Right forelimb (tissue), 1 donor: ENCODE measurements around the gene ATXN1.
"Not testable (repeated sequence)": the region's sequence is repeated elsewhere in the genome, so short reads cannot be mapped to it uniquely, and the experiment has no call there.

Source experiments
- DNase-seq: peaks from one replicate; pipeline ENCODE4 v3.0.0-alpha.2; 2018

Gene ATXN1

DNA sequence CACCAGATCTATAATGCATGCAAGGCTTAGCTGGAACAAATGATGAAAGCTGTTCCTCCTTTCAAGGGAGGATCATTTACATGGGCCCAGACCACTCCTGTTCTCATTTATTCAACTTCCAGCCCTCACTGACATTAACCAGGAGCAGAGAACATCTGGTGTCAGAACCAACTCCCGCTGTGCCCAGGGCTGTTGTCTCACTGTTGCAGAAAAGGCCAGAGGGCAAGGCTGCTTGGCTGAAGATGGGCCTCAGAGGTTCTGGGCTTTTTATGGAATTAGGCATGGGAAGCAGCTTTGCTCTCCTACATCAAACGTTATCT lies 358.7 kb downstream of the ATXN1 start:
- DNase-seq: peak; percentile 62

DNA sequence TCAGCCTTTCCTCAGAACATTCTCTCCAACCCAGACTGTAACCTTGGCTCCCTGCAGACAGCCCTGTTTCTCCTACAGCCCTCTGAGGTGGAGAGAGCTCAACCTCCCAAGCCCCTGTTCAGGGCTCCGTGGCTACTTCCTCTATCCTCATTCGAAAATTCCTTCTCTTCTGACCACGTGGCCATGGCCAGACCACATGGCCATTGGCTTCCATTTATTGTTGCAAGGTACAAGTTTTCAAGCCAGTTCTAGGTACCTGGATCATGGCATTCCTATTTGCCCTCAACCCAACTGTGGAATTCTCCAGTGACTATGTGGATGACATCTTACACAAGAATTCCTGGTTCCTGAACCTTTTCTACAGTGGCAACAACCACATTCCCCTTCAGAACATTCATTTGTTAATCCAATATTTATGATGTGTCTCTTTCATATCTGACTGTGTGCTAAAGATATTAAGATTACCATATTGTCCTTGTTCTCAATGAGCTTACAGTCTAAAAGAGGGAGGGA lies 361.0 kb downstream of the ATXN1 start:
- DNase-seq: no peak

DNA sequence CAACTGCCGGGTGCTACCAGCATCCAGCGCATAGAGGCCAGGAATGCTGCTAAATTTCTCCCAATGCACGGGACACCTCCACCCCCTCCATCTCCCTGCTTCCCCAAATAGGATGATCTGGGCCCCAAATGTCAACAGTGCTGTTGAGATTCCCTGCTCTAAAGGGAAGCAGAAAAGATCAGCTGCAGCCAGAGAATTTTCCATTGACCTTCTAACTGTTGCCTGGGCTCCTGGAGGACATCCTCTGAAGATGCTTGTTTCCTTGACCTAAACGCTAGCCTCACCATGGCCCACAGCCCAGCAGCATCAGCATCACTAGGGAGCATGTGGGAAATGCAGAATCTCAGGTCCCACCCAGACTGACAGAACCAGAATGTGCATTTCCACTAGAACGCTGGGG lies 361.6 kb downstream of the ATXN1 start:
- no peak for DNase-seq

DNA sequence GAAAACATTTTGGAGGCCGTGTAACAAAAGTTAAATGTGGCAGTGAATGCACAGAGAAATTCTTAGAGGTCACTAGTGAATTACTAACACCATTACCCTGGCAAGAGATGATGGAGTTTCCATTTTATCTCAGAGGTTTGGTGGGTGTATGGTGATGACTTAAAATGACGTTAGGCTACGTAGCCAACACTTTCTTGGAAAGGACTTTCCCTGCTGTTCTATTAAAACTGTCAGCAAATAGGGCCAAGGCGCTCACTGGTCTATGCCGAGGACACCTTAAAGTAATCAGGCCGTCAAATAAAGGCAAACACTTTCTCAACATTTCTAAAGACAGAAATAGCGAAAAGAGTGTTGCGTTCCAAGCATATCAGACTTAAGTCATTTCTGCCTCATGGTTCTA lies 362.1 kb downstream of the ATXN1 start:
- no peak for DNase-seq

DNA sequence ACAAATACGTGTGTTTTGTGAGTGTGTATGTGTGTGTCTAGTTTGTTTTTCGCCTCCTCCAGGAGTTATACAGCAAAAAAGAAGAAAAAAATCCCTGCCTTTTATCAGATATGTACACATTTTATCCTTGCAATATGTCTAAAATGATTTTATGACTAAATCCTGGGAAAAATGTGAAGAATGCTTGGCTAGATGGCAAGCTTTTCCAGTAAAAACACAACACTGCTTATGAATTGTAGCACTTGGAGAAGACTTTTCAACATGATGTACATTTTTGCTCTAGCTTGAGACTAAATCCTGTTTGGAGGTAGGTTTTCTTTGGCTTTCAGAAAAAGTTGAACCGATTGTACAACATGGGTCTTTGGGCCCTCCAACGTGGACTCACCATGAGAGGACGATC lies 362.7 kb downstream of the ATXN1 start:
- DNase-seq: no peak

DNA sequence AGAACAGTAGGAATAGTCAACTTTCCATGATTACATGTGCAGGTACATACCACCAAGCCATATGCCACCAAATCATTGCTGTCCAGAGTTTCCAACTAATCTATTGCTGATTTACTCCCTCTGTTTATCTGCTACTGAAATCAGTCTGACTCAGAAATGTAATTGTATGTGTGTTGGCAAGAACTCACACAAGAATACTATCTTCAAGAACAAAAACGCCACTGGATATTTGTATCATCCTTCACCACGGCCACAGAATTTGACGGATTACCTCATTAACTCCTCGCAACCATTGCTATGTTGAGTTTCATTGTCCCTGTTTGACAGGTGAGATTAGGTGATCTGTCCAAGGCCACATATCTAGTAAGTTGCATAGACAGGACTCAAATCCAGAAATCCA lies 363.6 kb downstream of the ATXN1 start:
- DNase-seq: no peak

DNA sequence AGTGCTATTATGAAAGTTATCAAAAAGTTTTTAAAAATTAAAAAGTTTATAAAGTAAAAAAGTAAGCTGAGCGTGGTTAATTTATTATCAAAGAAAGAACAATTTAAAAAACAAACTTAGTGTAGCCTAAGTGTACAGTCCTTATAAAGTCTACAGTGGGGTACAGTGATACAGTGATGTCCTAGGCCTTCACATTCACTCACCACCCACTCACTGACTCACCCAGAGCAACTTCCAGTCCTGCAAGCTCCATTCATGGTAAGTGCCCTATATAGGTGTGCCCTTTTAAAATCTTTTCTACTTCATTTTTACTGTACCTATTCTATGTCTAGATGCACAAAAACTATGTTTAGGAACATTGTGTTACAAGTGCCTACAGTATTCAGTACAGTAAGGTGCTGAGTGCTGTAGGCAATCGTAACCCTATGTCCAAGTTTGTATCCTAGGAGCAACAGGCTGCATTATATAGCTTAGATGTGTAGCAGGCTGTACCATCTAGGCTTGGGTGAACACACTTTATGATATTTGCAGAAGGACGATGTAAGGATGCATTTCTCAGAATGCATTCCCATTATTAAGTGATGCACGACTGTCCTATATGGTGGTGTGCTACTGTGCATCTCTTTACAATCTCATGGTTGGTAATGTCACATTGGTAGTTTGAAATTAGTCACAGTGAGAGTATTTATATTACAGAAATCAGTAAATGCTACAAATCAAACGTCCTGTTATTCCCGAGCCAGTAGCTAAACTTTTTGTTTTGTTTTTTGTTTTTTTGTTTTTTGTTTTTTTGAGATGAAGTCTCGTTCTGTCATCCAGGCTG lies 364.6 kb downstream of the ATXN1 start:
- no peak for DNase-seq

GRCh38 chr6:16394632-16395031 lies 366.6 kb downstream of the ATXN1 start:
- DNase-seq: no peak

GRCh38 chr6:16393326-16393725 lies 367.9 kb downstream of the ATXN1 start:
- DNase-seq: no peak

DNA sequence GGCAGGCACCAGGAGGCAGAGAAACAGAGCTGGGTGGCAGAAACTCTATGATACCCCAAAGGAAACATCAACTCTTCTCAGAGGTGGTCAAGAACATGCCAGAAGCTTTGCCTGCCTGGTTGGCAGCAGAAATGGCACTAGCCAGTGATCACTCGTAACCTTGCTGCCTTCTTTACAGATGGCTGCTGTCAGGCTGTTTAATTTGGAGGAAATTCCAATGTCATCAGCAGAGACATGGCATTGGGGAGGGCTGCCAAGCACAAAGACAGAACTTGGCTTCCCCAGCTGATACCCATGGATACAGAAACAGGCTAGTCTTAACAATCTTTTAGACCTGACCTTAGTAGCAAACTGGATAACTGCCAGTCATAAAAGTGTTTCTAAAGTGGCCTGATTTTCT lies 369.2 kb downstream of the ATXN1 start:
- DNase-seq: no peak

DNA sequence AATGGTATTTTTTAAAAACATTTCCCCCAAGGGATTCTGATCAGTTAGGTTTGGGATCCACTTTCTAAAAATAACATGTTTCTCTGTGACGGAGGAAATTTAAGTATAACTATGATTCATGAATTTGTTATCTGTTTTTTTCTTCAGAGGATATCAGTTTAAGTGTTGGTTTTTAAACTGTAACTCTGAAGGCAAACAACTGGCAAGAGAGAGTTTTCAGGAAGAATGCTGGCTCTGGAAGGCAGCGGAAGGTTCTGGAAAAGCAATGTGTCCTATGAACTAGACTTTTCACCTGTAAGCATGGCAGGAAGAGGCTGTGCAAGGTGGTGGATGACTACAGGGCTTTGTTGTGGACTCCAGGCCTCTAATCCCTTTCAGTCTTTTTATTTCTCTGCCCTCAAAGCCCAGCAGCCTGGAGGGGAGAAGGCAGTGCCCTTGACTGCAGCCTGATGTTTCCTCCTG lies 369.8 kb downstream of the ATXN1 start:
- no peak for DNase-seq

DNA sequence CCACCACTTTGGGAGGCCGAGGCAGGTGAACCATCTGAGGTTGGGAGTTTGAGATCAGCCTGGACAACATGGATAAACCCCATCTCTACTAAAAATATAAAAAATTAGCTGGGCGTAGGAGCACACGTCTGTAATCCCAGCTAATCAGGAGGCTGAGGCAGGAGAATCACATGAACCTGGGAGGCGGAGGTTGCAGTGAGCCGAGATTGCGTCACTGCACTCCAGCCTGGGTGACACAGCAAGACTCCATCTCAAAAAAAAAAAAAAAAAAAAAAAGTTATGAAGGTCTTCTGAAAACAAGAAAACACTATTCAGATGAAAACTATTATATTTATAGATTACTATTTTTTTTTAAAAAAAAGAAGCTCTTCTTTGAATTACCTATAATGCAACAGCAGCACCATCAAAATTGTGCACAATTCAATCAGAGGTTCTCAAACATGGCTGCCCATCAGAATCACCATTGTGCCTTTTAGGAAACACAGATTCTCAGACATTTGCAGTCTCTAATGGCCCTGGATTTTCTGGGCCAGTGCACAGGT lies 370.3 kb downstream of the ATXN1 start:
- DNase-seq: not testable (repeated sequence)

DNA sequence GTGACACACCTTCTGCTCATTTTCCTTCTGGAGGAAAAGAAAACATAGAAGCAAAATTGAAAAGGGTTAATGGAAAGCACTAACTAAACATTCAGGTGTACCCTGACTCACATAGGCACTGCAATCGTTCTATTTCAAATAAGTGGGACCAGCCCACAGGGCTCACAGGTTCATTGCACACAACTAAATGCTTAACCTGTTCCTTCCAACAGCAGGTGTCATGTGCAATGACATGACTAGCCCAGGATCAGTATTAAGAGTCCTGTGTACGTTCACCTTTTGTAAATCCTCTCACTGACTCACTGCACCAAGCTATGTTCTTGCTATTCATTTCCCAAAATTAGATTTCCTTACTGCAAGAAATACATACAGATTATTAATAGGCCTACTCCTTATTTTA lies 371.6 kb downstream of the ATXN1 start:
- no peak for DNase-seq

- DNase-seq: no peak
Observed at GRCh38 chr6:16388488-16388887, 372.8 kb downstream of the ATXN1 start.

GRCh38 chr6:16386057-16386456 lies 375.2 kb downstream of the ATXN1 start:
- DNase-seq: no peak

DNA sequence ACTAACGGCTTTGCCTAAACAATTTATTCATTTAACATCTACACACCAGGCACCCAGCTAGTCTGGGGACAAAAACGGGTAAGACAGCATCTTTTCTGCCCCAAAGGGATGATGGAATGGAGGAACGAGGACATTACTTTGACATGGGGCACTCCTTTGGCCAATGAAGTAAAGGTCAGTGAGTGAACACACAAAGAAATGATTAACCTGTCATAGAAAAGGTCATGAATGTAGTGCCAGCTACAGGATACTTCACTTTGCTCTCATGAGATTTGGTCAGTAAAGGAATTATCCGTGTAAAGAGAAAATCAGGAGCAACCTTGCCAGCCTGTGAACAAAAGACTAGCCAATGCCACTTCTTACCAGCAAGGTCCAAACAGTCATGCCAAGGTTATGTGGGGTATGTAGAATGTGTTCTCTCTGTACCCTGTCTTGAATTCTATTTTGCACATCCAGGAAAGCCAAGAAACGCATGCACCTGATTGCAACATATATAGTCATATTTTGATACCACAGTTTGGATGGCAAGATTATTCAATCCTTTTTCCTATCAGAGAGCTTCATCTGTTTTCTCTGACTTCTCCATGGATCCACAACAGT lies 377.6 kb downstream of the ATXN1 start:
- DNase-seq: no peak

DNA sequence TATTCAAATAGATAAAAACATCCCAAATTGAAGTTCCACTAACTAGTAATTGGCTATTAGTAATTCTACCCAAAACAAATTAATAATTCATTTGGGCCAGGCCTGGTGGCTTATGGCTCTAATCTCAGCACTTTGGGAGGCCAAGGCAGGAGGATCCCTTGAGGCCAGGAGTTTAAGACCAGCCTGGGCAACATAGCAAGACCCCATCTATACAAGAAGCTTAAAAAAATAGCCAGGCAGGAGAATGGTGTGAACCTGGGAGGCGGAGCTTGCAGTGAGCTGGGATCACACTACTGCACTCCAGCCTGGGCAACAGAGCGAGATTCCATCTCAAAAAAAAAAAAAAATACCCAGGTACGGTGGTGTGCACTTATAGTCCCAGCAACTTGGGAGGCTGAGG lies 379.3 kb downstream of the ATXN1 start:
- not testable (repeated sequence) for DNase-seq

DNA sequence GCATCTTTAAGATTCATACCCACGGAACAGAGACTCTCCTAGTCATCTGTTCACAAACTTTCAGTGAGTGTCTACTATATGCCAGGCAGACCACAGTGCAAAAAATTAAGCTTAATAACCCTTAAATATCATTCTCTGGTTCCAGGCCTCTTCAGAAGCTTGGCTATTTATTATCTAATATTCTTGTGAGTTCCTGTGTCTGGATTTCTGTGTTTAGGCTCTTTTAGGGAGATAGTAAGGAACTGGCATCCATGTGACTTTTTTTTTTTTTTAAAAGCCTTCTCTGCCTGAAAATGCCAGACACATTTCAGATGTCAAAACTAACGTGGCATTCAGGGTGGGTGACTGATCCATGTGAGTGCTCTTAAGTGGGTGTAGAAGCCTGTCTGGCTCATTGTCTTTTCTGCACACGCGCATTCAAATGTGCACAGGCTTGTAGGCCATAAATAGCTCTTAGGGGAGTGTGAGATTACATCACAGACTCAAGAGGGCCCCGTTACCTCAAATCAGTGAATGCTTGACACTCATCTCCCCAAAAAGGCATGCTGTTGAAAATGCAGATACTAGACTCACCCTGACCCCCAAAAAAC lies 380.9 kb downstream of the ATXN1 start:
- DNase-seq: no peak

- DNase-seq: not testable (repeated sequence)
Observed at GRCh38 chr6:16378360-16378759, 382.9 kb downstream of the ATXN1 start.

GRCh38 chr6:16377470-16377869 lies 383.8 kb downstream of the ATXN1 start:
- DNase-seq: no peak

GRCh38 chr6:16375843-16376242 lies 385.4 kb downstream of the ATXN1 start:
- no peak for DNase-seq

DNA sequence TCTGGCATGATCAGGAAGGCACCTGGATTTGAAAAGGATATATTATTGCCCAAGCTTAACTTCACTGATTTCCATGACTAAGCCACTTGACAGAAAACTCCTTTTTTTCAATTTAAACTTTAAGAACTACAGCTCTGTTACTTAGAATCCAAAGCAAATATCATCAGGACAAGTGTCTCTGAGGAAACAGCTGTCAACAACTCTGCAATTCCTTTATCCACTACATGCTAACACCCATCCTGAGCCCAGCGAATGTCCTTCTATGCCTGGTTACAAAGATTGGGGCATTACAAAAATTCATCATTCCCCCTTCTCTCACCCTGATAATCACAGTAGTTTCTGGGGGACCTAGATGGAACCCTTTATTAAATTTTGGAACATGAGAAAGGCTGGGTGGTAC lies 386.1 kb downstream of the ATXN1 start:
- no peak for DNase-seq

DNA sequence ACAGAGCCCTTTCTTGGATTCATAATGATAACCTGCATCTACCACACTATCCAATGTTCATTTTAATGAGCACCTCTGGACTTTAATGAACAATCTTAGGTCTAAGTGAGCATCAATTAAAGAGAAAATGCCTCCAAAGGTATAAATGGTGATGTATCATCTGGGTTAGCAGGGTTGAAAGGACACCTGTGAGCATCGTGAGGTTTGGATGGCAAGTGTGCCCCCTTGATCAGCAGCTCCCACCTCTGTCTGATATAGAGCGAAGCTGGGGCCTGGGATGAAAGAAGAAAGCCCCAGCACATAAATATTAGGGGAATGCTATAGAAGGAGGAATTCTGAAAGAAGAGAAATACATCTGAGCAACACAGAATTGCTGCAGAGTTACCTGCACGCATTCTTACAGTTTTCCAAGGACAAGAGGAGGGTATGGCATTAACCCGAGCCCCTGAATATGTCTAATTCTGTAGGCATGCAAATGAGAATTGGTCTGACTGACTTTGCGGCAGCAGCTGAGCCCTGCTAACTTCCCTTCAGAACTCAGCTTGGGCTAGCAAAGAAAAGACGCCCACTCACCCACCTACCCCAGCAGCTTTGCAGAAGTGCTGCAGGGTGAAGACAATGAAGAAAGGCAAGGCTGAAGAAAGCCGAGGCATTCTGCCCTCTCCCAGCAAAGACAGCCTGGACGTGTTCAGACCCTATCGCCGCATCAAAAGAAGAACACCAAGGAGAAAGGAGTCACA lies 386.6 kb downstream of the ATXN1 start:
- no peak for DNase-seq
